Gastrocnemius medialis (tissue), 4 donors: ENCODE measurements around the gene SLC39A8. TPM values are rescaled to one million over a fixed set of nuclear protein-coding genes. Genes with fewer than 3 reads are reported as not detected.
"Not testable (repeated sequence)": the region's sequence is repeated elsewhere in the genome, so short reads cannot be mapped to it uniquely, and the experiment has no call there.

Experiments used
- ATAC-seq, 2 donors: fragments of 150-250 bp; one replicate each; pipeline ENCODE4 v1.9.1; 2016
- DNase-seq, 2 donors: peaks; one replicate each; pipeline ENCODE4 v3.0.0-alpha.2; 2019
- H3K27ac ChIP-seq, 4 donors: fragments of 200-600 bp; sonication (generic); 1 replicate in 1 of 4; 2 replicates in 3 of 4; pipeline ENCODE4 v1.5.1; 2016 to 2018; ENCODE audit warnings: mild to moderate bottlenecking in 2 of 4, moderate library complexity in 1 of 4
- H3K27me3 ChIP-seq, 3 donors: fragments of 200-600 bp; sonication (generic) in 2 of 3; 1 replicate in 1 of 3; 2 replicates in 2 of 3; pipeline versions ENCODE4 v1.5.1 to v1.6.0; 2016 to 2019; ENCODE audit warnings: mild to moderate bottlenecking in 1 of 3, moderate library complexity in 1 of 3
- H3K36me3 ChIP-seq, 2 donors: fragments of 200-600 bp; sonication (generic) in 1 of 2; one replicate each; pipeline ENCODE4 v1.5.1; 2017 to 2018
- H3K4me1 ChIP-seq, 2 donors: fragments of 200-600 bp; sonication (generic) in 1 of 2; one replicate each; pipeline ENCODE4 v1.5.1; 2016 to 2017; ENCODE audit warnings: mild to moderate bottlenecking in 2 of 2
- H3K4me3 ChIP-seq, 4 donors: fragments of 200-600 bp; sonication (generic) in 3 of 4; 1 replicate in 1 of 4; 2 replicates in 3 of 4; pipeline ENCODE4 v1.5.1; 2016 to 2019; ENCODE audit warnings: mild to moderate bottlenecking in 2 of 4
- H3K9me3 ChIP-seq, 3 donors: fragments of 200-600 bp; sonication (generic) in 2 of 3; 1 replicate in 1 of 3; 2 replicates in 2 of 3; pipeline ENCODE4 v1.5.1; 2016 to 2019
- CTCF ChIP-seq, 5 experiments: fragments of 450-650 bp in 3 of 5; fragments of 200-600 bp in 2 of 5; sonication (generic) in 2 of 5; IDR thresholded peaks in 4 of 5; conservative IDR thresholded peaks in 1 of 5; 1 replicate in 4 of 5; 2 replicates in 1 of 5; pipeline ENCODE4 v1.5.1; 2016 to 2019; ENCODE audit warnings: antibody characterized with exemption in 5 of 5, mild to moderate bottlenecking in 3 of 5, moderate library complexity in 3 of 5
- POLR2A ChIP-seq, 2 donors: fragments of 450-650 bp; IDR thresholded peaks; one replicate each; pipeline ENCODE4 v1.6.1; 2017; ENCODE audit warnings: antibody characterized with exemption in 2 of 2, mild to moderate bottlenecking in 2 of 2, moderate library complexity in 2 of 2
- in situ Hi-C, 4 donors: fragments of 200-750 bp; cut with MboI; loops; one replicate each; pipeline versions ENCODE4 v1.15.0 to v1.8.0; 2017; ENCODE audit warnings: low sequenced_read_pairs in 4 of 4
- intact Hi-C: fragments of 100-400 bp; cut with DNase I; formaldehyde crosslinking; loops from one replicate; pipeline ENCODE4 v1.15.1; 2023; ENCODE audit warnings: low total_unique reads
- total RNA-seq, 4 donors: library from RNA; depleted of rRNA; stranded (reverse); fragments of >200 nt; gene quantifications; one replicate each; pipeline versions ENCODE4 v1.1.0 to v1.2.3, GENCODE V29; 2016

Gene SLC39A8
- total RNA-seq, 4 donors from 2014 or later, result 1.2 to 1.8 (median 1.7) TPM

GRCh38 chr4:102387552-102388150 is 42.4 kb upstream of the SLC39A8 start:
- DNase-seq, result no peak
- no peaks in the 10 kb centered on the region for H3K36me3 ChIP-seq
- no peak overlapping the region for H3K27ac ChIP-seq
- no peak overlapping the region for H3K4me3 ChIP-seq
- in situ Hi-C loops, result no loop called here
- no peaks in the 10 kb centered on the region for H3K9me3 ChIP-seq
- H3K4me1 ChIP-seq, result no peaks in the 10 kb centered on the region
- no peak for ATAC-seq
- intact Hi-C loops, result no loop called here
- H3K27me3 ChIP-seq, result no peaks in the 10 kb centered on the region
- TF ChIP-seq CTCF (IDR thresholded peaks at IDR 0.05 in 4 of 5, conservative IDR thresholded peaks at IDR 0.05 in 1 of 5) (no peak), POLR2A (IDR thresholded peaks at IDR 0.05) (no peak)

GRCh38 chr4:102386966-102387365 is 41.7 kb upstream of the SLC39A8 start:
- Histone ChIP-seq H3K4me1 (no peaks in the 10 kb centered on the region), H3K27ac (no peak overlapping the region)

GRCh38 chr4:102380253-102380652 is 35.0 kb upstream of the SLC39A8 start:
- H3K36me3 ChIP-seq, H3K4me1 ChIP-seq, ATAC-seq, H3K9me3 ChIP-seq, H3K4me3 ChIP-seq, in situ Hi-C loops, intact Hi-C loops, H3K27me3 ChIP-seq, DNase-seq, H3K27ac ChIP-seq: not testable (repeated sequence)

More at GRCh38 chr4:102386966-102387365, 41.7 kb upstream of the SLC39A8 start:
- Histone ChIP-seq H3K4me3 (no peak overlapping the region), H3K36me3 (no peaks in the 10 kb centered on the region), H3K9me3 (no peaks in the 10 kb centered on the region), H3K27me3 (no peaks in the 10 kb centered on the region)
- no peak for DNase-seq
- in situ Hi-C loops, result no loop called here
- TF ChIP-seq POLR2A (IDR thresholded peaks at IDR 0.05), result no peak
- no peak for TF ChIP-seq CTCF (IDR thresholded peaks at IDR 0.05 in 4 of 5, conservative IDR thresholded peaks at IDR 0.05 in 1 of 5)
- intact Hi-C loops, result no loop called here
- ATAC-seq, result no peak

- in situ Hi-C loops, result no loop called here
- TF ChIP-seq POLR2A (IDR thresholded peaks at IDR 0.05), result no peak
- no peak for TF ChIP-seq CTCF (IDR thresholded peaks at IDR 0.05 in 4 of 5, conservative IDR thresholded peaks at IDR 0.05 in 1 of 5)
- ATAC-seq, result no peak
Measured at GRCh38 chr4:102362922-102363432, 17.7 kb upstream of the SLC39A8 start.

GRCh38 chr4:102358128-102358527 is 12.8 kb upstream of the SLC39A8 start:
- no peaks in the 10 kb centered on the region for H3K4me1 ChIP-seq
- ATAC-seq (no peak), DNase-seq (no peak)
- H3K27ac ChIP-seq, result no peak overlapping the region
- no peak overlapping the region for H3K4me3 ChIP-seq
- no peaks in the 10 kb centered on the region for H3K36me3 ChIP-seq
- H3K27me3 ChIP-seq, result no peaks in the 10 kb centered on the region
- intact Hi-C loops (no loop called here), in situ Hi-C loops (no loop called here)
- H3K9me3 ChIP-seq, result no peaks in the 10 kb centered on the region
- no peak for TF ChIP-seq CTCF (IDR thresholded peaks at IDR 0.05 in 4 of 5, conservative IDR thresholded peaks at IDR 0.05 in 1 of 5)
- TF ChIP-seq POLR2A (IDR thresholded peaks at IDR 0.05), result no peak

More at GRCh38 chr4:102362922-102363432, 17.7 kb upstream of the SLC39A8 start:
- Histone ChIP-seq H3K9me3 (no peaks in the 10 kb centered on the region), H3K4me3 (no peak overlapping the region), H3K27me3 (no peaks in the 10 kb centered on the region), H3K4me1 (no peaks in the 10 kb centered on the region), H3K36me3 (no peaks in the 10 kb centered on the region), H3K27ac (no peak overlapping the region)
- no peak for DNase-seq
- intact Hi-C loops, result no loop called here

GRCh38 chr4:102357637-102358036 is 12.4 kb upstream of the SLC39A8 start:
- H3K9me3 ChIP-seq, H3K4me3 ChIP-seq, H3K27me3 ChIP-seq, in situ Hi-C loops, H3K36me3 ChIP-seq, DNase-seq, H3K27ac ChIP-seq, H3K4me1 ChIP-seq, intact Hi-C loops, ATAC-seq: not testable (repeated sequence)
